IPS-20b (cell line): Measurements from ENCODE around the gene EXOC8.
A peak's percentile ranks its signal among the peaks of the same experiment; 100 is the strongest.

Experiments used
- H3K27ac ChIP-seq: one replicate; pipeline ENCODE4 v1.5.1; 2013; ENCODE audit warnings: low read length
- H3K27me3 ChIP-seq: 2 replicates; pipeline ENCODE4 v1.6.1; 2013; ENCODE audit warnings: mild to moderate bottlenecking, low read length, inconsistent platforms; ENCODE audit not compliant: insufficient read depth
- H3K36me3 ChIP-seq: 2 replicates; pipeline ENCODE4 v1.6.1; 2013; ENCODE audit warnings: low read depth, mild to moderate bottlenecking, inconsistent platforms, low read length, moderate library complexity; ENCODE audit not compliant: insufficient read depth
- H3K4me1 ChIP-seq: 2 replicates; pipeline ENCODE4 v1.6.1; 2013; ENCODE audit warnings: mild to moderate bottlenecking, control low read depth, inconsistent platforms, low read length, moderate library complexity; ENCODE audit not compliant: insufficient read depth
- H3K4me3 ChIP-seq: 2 replicates; pipeline ENCODE4 v1.5.1; 2013; ENCODE audit warnings: mild to moderate bottlenecking, low read length, inconsistent platforms
- H3K9ac ChIP-seq: 2 replicates; pipeline ENCODE4 v1.6.1; 2013; ENCODE audit warnings: low read depth, mild to moderate bottlenecking, inconsistent platforms, low read length, moderate library complexity
- H3K9me3 ChIP-seq: 2 replicates; pipeline ENCODE4 v1.6.1; 2013; ENCODE audit warnings: mild to moderate bottlenecking, low read depth, low read length, inconsistent platforms; ENCODE audit not compliant: insufficient read depth

EXOC8 gene, protein sequence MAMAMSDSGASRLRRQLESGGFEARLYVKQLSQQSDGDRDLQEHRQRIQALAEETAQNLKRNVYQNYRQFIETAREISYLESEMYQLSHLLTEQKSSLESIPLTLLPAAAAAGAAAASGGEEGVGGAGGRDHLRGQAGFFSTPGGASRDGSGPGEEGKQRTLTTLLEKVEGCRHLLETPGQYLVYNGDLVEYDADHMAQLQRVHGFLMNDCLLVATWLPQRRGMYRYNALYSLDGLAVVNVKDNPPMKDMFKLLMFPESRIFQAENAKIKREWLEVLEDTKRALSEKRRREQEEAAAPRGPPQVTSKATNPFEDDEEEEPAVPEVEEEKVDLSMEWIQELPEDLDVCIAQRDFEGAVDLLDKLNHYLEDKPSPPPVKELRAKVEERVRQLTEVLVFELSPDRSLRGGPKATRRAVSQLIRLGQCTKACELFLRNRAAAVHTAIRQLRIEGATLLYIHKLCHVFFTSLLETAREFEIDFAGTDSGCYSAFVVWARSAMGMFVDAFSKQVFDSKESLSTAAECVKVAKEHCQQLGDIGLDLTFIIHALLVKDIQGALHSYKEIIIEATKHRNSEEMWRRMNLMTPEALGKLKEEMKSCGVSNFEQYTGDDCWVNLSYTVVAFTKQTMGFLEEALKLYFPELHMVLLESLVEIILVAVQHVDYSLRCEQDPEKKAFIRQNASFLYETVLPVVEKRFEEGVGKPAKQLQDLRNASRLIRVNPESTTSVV

GRCh38 chr1:231337472-231338269 lies at the start of gene EXOC8:
TSS of gene EXOC8 (minus strand) at chr1:231337852. CDS start at chr1:231337745, 107 bp downstream.
- Histone ChIP-seq H3K27me3 (no peaks in the 10 kb centered on the region), H3K4me1 (peaks cover 18% of the 10 kb centered on the region), H3K9me3 (no peaks in the 10 kb centered on the region), H3K4me3 (peak within 1 kb of the TSS; percentile 98), H3K27ac (peak within 1 kb of the TSS; percentile 59), H3K36me3 (peaks cover 19% of the 10 kb centered on the region), H3K9ac (peak within 1 kb of the TSS; percentile 96)

GRCh38 chr1:231386466-231386865 lies 48.8 kb upstream of the EXOC8 start:
- Histone ChIP-seq H3K4me1 (no peaks in the 10 kb centered on the region; the same call in 1 of the 2 replicates), H3K4me3 (no peak overlapping the region), H3K9me3 (no peaks in the 10 kb centered on the region), H3K27me3 (no peaks in the 10 kb centered on the region), H3K9ac (no peak overlapping the region), H3K36me3 (no peaks in the 10 kb centered on the region), H3K27ac (no peak overlapping the region)

- H3K27me3 ChIP-seq: no peaks in the 10 kb centered on the region
Observed at GRCh38 chr1:231385416-231385748, 47.7 kb upstream of the EXOC8 start.

GRCh38 chr1:231384696-231385415 lies 47.2 kb upstream of the EXOC8 start:
- no peak overlapping the region for H3K27ac ChIP-seq
- H3K4me3 ChIP-seq: no peak overlapping the region
- no peak overlapping the region for H3K9ac ChIP-seq
- no peaks in the 10 kb centered on the region; the same call in 1 of the 2 replicates for H3K4me1 ChIP-seq
- H3K9me3 ChIP-seq: no peaks in the 10 kb centered on the region
- no peaks in the 10 kb centered on the region for H3K36me3 ChIP-seq
- no peaks in the 10 kb centered on the region for H3K27me3 ChIP-seq

More at GRCh38 chr1:231385416-231385748, 47.7 kb upstream of the EXOC8 start:
- no peaks in the 10 kb centered on the region for H3K36me3 ChIP-seq
- H3K27ac ChIP-seq: no peak overlapping the region
- H3K4me3 ChIP-seq: no peak overlapping the region
- H3K9me3 ChIP-seq: no peaks in the 10 kb centered on the region
- H3K4me1 ChIP-seq: no peaks in the 10 kb centered on the region; the same call in 1 of the 2 replicates
- H3K9ac ChIP-seq: no peak overlapping the region

DNA sequence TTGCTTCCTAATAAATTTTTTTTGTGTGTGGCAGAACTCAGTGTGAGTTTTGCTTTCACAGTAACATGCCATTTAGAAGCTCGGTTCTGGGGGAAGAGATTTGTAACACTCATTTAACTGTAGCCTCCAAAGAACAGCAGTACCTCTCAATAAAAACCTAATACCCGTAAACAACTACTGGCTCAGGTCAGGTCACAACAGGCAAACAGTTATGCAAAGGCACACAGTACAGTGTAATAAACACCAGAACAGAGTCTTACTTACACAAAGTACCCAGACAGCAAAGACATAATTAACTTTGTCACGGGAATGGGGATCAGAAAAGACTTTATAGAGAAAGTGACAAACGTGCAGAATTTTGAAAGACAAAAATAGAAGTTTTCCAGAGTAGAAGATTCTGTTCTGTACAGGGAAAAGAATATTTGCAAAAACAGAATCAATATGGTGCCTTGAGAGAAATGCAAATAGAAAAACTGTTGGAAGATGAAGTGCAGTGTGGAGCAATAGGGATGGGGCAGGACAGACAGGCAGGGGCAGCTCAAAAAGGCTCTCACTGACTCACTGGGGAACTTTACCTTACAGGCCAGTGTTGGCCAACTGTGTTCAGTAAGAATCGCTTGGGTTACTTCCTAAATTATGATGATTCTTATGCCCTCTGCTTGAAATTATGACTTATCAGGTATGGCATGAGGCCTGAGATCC lies 45.7 kb upstream of the EXOC8 start:
- H3K9me3 ChIP-seq: no peaks in the 10 kb centered on the region
- H3K27me3 ChIP-seq: no peaks in the 10 kb centered on the region
- no peak overlapping the region for H3K4me3 ChIP-seq
- H3K4me1 ChIP-seq: no peaks in the 10 kb centered on the region; the same call in 1 of the 2 replicates
- no peak overlapping the region for H3K27ac ChIP-seq
- H3K9ac ChIP-seq: no peak overlapping the region
- no peaks in the 10 kb centered on the region for H3K36me3 ChIP-seq

DNA sequence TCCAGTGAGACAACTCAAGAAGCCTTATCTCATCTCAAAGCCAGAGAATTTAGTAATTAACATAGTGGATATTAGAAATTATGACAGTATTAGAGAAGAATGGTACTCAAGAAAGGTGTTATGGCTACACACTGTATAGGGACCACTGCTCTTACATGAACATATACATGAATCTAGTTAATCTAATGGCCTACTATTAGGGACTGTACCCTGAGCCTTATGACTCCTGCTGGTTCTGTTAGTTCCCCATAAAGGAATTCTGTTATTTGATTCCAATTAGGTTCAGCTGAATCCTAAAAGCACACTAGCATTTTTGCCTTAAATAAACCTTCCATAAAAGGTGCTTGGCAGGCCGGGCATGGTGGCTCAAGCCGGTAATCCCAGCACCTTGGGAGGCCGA lies 44.8 kb upstream of the EXOC8 start:
- Histone ChIP-seq H3K27me3 (no peaks in the 10 kb centered on the region), H3K4me1 (no peaks in the 10 kb centered on the region), H3K36me3 (no peaks in the 10 kb centered on the region), H3K4me3 (no peak overlapping the region), H3K9ac (no peak overlapping the region), H3K9me3 (no peaks in the 10 kb centered on the region), H3K27ac (no peak overlapping the region)

- Histone ChIP-seq H3K9me3 (no peaks in the 10 kb centered on the region), H3K36me3 (no peaks in the 10 kb centered on the region), H3K9ac (no peak overlapping the region), H3K27ac (no peak overlapping the region), H3K27me3 (no peaks in the 10 kb centered on the region), H3K4me1 (no peaks in the 10 kb centered on the region), H3K4me3 (no peak overlapping the region)
Observed at GRCh38 chr1:231381729-231382128, 44.1 kb upstream of the EXOC8 start.

GRCh38 chr1:231376875-231377549 lies 39.4 kb upstream of the EXOC8 start:
- Histone ChIP-seq H3K36me3 (no peaks in the 10 kb centered on the region), H3K9ac (no peak overlapping the region), H3K9me3 (no peaks in the 10 kb centered on the region), H3K27ac (no peak overlapping the region), H3K4me1 (no peaks in the 10 kb centered on the region), H3K27me3 (no peaks in the 10 kb centered on the region), H3K4me3 (no peak overlapping the region)

DNA sequence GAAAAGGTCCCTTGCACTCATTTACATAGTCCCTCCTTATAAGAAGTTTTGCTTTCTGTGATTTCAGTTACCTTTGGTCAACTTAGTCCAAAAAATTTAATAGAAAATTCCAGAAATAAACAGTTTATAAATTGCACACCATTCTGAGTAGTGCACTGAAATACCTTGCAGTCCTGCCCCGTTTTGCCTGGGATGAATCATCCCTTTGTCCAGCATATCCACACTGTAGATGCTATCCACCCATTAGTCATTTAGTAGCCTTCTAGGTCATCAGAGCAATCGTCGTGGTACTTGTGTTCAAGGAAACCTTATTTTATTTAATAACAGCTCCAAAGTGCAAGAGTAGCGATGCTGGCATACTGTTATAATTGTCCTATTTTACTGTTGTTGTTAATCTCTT lies 38.4 kb upstream of the EXOC8 start:
- H3K36me3 ChIP-seq: no peaks in the 10 kb centered on the region
- H3K27ac ChIP-seq: no peak overlapping the region
- no peaks in the 10 kb centered on the region for H3K27me3 ChIP-seq
- H3K4me1 ChIP-seq: no peaks in the 10 kb centered on the region
- no peak overlapping the region for H3K4me3 ChIP-seq
- H3K9me3 ChIP-seq: no peaks in the 10 kb centered on the region
- no peak overlapping the region for H3K9ac ChIP-seq

DNA sequence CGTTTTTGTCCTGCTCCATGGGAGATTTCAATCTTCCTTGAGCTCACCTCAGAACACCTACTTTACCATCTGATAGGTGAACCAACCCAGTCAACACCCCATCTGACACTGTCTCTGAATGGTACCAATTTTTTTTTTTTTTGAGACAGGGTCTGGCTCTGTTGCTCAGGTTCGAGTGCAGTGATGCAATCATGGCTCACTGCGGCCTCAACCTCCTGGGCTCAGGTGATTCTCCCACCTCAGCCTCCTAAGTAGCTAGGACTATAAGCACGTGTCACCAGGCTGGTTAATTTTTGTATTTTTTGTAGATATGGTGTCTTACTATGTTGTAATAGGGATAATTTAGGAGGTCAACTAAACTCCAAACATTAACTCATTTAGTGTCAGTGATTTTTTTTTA lies 36.7 kb upstream of the EXOC8 start:
- H3K4me3 ChIP-seq: no peak overlapping the region

More for the DNA sequence above, 36.7 kb upstream of the EXOC8 start:
- Histone ChIP-seq H3K9me3 (no peaks in the 10 kb centered on the region), H3K9ac (no peak overlapping the region), H3K4me1 (no peaks in the 10 kb centered on the region), H3K27ac (no peak overlapping the region), H3K27me3 (no peaks in the 10 kb centered on the region), H3K36me3 (no peaks in the 10 kb centered on the region)
